Measurements from ENCODE around the gene COL5A2.

COL5A2 gene

DNA sequence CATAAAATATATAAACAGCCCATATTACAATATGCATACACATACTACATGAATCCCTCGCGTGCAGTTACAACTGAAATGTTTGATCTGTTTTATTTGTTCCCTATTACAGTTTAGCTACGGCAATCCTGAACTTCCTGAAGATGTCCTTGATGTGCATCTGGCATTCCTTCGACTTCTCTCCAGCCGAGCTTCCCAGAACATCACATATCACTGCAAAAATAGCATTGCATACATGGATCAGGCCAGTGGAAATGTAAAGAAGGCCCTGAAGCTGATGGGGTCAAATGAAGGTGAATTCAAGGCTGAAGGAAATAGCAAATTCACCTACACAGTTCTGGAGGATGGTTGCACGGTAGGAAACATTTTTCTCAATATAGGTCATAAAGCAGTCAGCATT lies 169.0 kb downstream of the COL5A2 start:
- no peak for DNase-seq (ENCODE audit: low read depth in 1 of 2, low spot score in 1 of 2)

DNA sequence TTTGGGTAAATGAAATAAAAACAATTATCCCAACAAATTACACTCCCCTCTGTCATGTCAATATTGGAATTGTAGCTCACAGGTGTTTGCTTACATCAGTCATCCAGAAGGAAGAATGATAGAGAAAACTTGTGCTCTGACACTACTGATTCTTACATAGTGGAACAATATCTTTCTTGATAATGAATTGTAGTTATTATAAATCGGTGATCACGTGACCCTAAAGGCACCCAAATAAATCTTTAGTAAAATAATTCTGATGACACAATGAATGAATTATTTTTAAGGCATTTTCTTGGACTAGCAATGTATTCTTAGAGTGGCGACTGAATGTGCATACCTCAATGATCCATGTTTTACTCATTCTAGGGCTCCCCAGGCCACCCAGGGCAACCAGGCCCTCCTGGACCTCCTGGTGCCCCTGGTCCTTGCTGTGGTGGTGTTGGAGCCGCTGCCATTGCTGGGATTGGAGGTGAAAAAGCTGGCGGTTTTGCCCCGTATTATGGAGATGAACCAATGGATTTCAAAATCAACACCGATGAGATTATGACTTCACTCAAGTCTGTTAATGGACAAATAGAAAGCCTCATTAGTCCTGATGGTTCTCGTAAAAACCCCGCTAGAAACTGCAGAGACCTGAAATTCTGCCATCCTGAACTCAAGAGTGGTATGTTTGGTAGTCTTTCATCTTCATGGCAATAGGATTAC lies 170.9 kb downstream of the COL5A2 start:
- no peak for DNase-seq (ENCODE audit: low read depth in 1 of 2, low spot score in 1 of 2)

DNA sequence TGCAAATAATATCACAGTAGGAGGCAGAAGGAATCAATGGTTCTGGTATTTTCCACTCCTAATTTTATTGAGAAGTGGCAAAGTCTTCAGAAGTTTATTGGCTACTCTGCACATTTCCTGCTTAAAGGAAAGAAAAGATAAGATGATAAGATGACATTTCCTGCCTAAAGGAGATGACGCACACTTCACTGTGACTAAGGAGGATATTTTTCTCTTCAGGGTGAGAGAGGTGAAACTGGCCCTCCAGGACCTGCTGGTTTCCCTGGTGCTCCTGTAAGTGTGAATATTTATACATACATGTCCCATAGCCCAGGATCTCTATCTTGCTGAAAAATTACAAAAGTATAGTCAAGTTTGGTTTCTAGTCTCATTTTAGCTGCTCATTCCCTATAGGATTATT lies 177.5 kb downstream of the COL5A2 start:
- no peak for DNase-seq (ENCODE audit: low read depth in 1 of 2, low spot score in 1 of 2)

DNA sequence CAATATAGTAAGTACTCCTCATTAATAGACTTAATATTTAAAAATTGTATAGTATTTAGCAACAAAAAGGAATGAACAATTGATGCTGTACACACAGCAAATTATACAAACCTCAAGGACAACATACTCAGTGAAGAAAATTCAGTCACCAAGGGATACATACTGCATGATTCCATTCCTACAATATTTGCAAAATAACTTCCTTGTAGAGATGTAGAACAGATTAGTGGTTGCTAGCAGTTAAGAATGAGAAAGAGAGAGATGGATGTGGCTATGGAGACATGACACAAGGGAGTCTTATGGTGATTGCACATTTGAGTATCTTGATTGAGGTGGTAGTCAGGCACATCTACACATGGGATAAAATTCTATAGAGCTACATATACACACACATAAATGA lies 179.3 kb downstream of the COL5A2 start:
- no peak for DNase-seq (ENCODE audit: low read depth in 1 of 2, low spot score in 1 of 2)

DNA sequence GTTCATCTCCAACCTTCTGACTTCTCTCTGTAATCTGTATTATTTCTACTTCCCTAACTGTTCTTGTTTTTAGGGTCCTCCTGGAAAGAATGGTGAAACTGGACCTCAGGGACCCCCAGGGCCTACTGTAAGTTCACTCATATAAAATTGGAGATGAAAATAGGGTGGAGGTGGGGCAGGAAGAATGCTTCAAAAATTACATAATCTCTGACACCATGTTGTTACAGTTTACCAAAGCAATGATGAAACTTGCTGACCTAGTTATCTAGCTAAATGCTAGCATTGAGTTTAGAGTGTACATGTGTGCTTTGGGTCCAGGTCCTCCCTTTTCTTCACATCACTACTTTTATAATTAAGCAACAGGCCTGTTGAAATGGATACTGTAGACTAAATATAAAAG lies 182.3 kb downstream of the COL5A2 start:
- no peak for DNase-seq (ENCODE audit: low read depth in 1 of 2, low spot score in 1 of 2)

DNA sequence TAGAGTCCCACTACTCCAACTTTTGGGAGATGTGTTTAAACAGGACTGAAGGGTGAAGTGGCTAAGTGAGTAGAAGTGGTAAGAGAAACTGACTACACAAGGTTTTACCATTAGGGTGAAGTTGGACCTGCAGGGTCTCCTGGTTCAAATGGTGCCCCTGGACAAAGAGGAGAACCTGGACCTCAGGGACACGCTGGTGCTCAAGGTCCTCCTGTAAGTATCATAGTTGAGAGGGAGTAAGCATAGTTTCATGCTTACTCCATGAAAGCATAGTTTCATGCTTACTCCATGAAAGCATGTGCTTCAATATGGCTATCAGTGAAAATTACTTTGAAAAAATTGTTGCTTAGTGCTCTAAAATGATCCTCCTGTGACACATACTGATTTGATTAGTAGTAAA lies 186.3 kb downstream of the COL5A2 start:
- no peak for DNase-seq (ENCODE audit: low read depth in 1 of 2, low spot score in 1 of 2)

DNA sequence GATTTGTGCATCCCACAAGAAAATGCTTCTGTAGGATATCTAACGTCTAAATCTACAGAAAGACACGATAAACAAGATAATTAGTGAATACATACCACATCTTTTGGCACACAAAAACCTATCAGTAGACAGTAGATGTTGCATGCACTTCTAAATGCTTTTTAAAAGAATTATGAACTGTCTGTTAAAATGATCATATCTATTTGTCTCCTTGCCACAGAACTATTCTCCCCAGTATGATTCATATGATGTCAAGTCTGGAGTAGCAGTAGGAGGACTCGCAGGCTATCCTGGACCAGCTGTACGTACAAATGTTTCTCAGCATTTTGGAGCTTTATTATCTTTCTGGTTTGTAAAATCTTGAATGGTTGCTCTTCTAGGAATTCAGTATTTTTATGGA lies 192.7 kb downstream of the COL5A2 start:
- DNase-seq (ENCODE audit: low read depth in 1 of 2, low spot score in 1 of 2) = no peak

DNA sequence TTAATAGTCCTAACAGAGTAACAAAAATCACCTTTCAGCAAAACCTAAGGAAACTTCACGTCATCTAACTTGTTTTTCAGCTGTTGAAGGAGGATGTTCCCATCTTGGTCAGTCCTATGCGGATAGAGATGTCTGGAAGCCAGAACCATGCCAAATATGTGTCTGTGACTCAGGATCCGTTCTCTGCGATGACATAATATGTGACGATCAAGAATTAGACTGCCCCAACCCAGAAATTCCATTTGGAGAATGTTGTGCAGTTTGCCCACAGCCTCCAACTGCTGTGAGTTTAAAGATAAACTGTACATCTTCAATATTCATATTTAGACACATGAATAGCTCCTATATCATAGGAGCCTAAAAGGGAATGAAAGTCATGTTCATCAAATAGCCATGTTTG lies 194.9 kb downstream of the COL5A2 start:
- DNase-seq (ENCODE audit: low read depth in 1 of 2, low spot score in 1 of 2) = no peak

DNA sequence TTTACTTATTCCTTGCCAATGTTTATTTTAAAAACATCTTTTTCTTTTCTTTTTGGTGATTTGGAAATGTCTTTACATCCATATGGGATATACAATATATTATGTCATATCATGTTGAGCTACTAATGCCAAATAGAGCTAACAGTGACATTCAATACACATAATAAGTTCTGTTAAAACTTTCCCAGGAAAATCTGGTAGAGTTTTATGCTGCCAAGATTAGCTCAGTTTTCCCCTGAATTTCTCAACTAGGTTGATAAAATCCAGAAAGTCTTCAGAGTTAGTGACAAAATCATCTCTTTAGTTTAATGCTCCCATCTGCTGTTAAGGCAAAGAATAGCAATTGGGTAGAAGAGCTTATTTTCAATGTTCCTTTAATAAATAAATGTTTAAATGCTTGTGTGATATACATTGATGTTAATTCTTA lies 195.5 kb downstream of the COL5A2 start:
- DNase-seq (ENCODE audit: low read depth in 1 of 2, low spot score in 1 of 2) = no peak

DNA sequence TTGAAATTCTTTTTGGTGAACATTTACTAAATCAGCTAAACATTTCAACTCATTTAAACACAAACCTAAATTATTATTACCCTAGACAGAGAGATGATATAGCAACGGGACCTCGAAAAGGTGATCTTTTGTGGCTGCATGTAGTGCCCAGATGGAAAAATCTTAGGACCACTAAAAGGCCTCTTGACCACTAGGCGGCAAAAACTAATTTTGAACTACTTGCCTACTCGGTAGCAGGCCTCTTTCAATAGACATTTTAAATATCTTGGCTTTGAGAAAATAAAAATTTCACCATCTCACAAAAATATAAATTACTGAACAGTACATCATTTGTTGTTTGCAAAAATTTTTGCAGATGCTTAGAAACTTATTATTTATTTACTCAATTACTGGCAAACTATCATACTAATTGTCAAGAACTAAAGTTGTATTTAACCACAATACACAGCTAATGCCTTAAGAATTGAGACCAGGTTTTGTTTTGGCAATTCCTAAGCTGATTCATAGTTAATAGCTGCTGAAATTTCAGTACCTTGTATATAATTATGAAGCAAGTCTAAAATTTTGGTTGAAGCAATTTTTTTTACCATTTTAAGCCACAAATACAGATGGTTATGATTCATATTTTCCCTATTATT lies 196.0 kb downstream of the COL5A2 start:
- DNase-seq (ENCODE audit: low read depth in 1 of 2, low spot score in 1 of 2) = no peak

Data from activated T-helper 1 cell treated with anti-CD3 and anti-CD28 coated beads, Interleukin-2, amount 50 U/mL, for 16 hours (primary cell).